ENCODE measurements around the gene VSIG2. TPM values are rescaled to one million over a fixed set of nuclear protein-coding genes. Genes with fewer than 3 reads are reported as not detected.
A peak's percentile ranks its signal among the peaks of the same experiment; 100 is the strongest.

The VSIG2 gene
- polyA plus RNA-seq, 1 donor = 5.0 TPM

GRCh38 chr11:124748100-124748418 is 4.0 kb downstream of the VSIG2 start:
- peaks cover 98% of the 10 kb centered on the region for H3K27me3 ChIP-seq (ENCODE audit: control insufficient read depth, insufficient read depth, low read length)

GRCh38 chr11:124747406-124748099 is 4.5 kb downstream of the VSIG2 start:
- H3K9me3 ChIP-seq (ENCODE audit: control insufficient read depth, low read depth, low read length) = peaks cover 4% of the 10 kb centered on the region
- H3K27me3 ChIP-seq (ENCODE audit: control insufficient read depth, insufficient read depth, low read length) = peaks cover 98% of the 10 kb centered on the region
- H3K27ac ChIP-seq (ENCODE audit: low read length) = no peak overlapping the region
- no peak overlapping the region for H3K4me3 ChIP-seq (ENCODE audit: low read length)
- H3K36me3 ChIP-seq (ENCODE audit: control insufficient read depth, insufficient read depth, low read length) = no peaks in the 10 kb centered on the region
- peaks cover 16% of the 10 kb centered on the region for H3K4me1 ChIP-seq (ENCODE audit: control insufficient read depth, insufficient read depth, low read length)
- WGBS (ENCODE audit: insufficient coverage, low lambda C conversion rate) = no CpG with 5 or more reads among the region's 14 CpGs
- no peak for DNase-seq

More at GRCh38 chr11:124748100-124748418, 4.0 kb downstream of the VSIG2 start:
- H3K4me1 ChIP-seq (ENCODE audit: control insufficient read depth, insufficient read depth, low read length) = peaks cover 16% of the 10 kb centered on the region
- H3K27ac ChIP-seq (ENCODE audit: low read length) = no peak overlapping the region
- H3K9me3 ChIP-seq (ENCODE audit: control insufficient read depth, low read depth, low read length) = peaks cover 4% of the 10 kb centered on the region
- no peak for DNase-seq
- no peak overlapping the region for H3K4me3 ChIP-seq (ENCODE audit: low read length)
- no peaks in the 10 kb centered on the region for H3K36me3 ChIP-seq (ENCODE audit: control insufficient read depth, insufficient read depth, low read length)
- WGBS (ENCODE audit: insufficient coverage, low lambda C conversion rate) = 60% methylated on average over 1 of the region's 7 CpGs

GRCh38 chr11:124746621-124747243 is 5.3 kb downstream of the VSIG2 start:
- H3K4me3 ChIP-seq (ENCODE audit: low read length) = peak overlapping the region; percentile 56
- peak; percentile 80 to 94 for DNase-seq
- peak overlapping the region; percentile 71 for H3K27ac ChIP-seq (ENCODE audit: low read length)
- no CpG with 5 or more reads among the region's 37 CpGs for WGBS (ENCODE audit: insufficient coverage, low lambda C conversion rate)
- no peaks in the 10 kb centered on the region for H3K36me3 ChIP-seq (ENCODE audit: control insufficient read depth, insufficient read depth, low read length)
- peaks cover 8% of the 10 kb centered on the region for H3K4me1 ChIP-seq (ENCODE audit: control insufficient read depth, insufficient read depth, low read length)
- peaks cover 1% of the 10 kb centered on the region for H3K9me3 ChIP-seq (ENCODE audit: control insufficient read depth, low read depth, low read length)
- H3K27me3 ChIP-seq (ENCODE audit: control insufficient read depth, insufficient read depth, low read length) = peaks cover 98% of the 10 kb centered on the region

- Histone ChIP-seq H3K4me3 (ENCODE audit: low read length) (peak overlapping the region; percentile 56), H3K27me3 (ENCODE audit: control insufficient read depth, insufficient read depth, low read length) (peaks cover 98% of the 10 kb centered on the region), H3K27ac (ENCODE audit: low read length) (peak overlapping the region; percentile 71), H3K36me3 (ENCODE audit: control insufficient read depth, insufficient read depth, low read length) (no peaks in the 10 kb centered on the region), H3K9me3 (ENCODE audit: control insufficient read depth, low read depth, low read length) (no peaks in the 10 kb centered on the region), H3K4me1 (ENCODE audit: control insufficient read depth, insufficient read depth, low read length) (peaks cover 8% of the 10 kb centered on the region)
- peak in 1 of 2 donors; percentile 63 for DNase-seq
- WGBS (ENCODE audit: insufficient coverage, low lambda C conversion rate) = no CpG with 5 or more reads among the region's 41 CpGs
Measured at GRCh38 chr11:124745835-124746620, 6.0 kb downstream of the VSIG2 start.

GRCh38 chr11:124745270-124745834 is 6.7 kb downstream of the VSIG2 start:
- H3K27ac ChIP-seq (ENCODE audit: low read length) = no peak overlapping the region
- H3K9me3 ChIP-seq (ENCODE audit: control insufficient read depth, low read depth, low read length) = no peaks in the 10 kb centered on the region
- H3K4me1 ChIP-seq (ENCODE audit: control insufficient read depth, insufficient read depth, low read length) = peaks cover 11% of the 10 kb centered on the region
- DNase-seq = no peak
- WGBS (ENCODE audit: insufficient coverage, low lambda C conversion rate) = no CpG with 5 or more reads among the region's 44 CpGs
- no peaks in the 10 kb centered on the region for H3K36me3 ChIP-seq (ENCODE audit: control insufficient read depth, insufficient read depth, low read length)
- peaks cover 98% of the 10 kb centered on the region for H3K27me3 ChIP-seq (ENCODE audit: control insufficient read depth, insufficient read depth, low read length)
- no peak overlapping the region for H3K4me3 ChIP-seq (ENCODE audit: low read length)

- H3K27me3 ChIP-seq (ENCODE audit: control insufficient read depth, insufficient read depth, low read length) = peaks cover 96% of the 10 kb centered on the region
- WGBS (ENCODE audit: insufficient coverage, low lambda C conversion rate) = 40% methylated on average over 1 of the region's 6 CpGs
- H3K36me3 ChIP-seq (ENCODE audit: control insufficient read depth, insufficient read depth, low read length) = no peaks in the 10 kb centered on the region
- H3K4me1 ChIP-seq (ENCODE audit: control insufficient read depth, insufficient read depth, low read length) = peaks cover 21% of the 10 kb centered on the region
- H3K27ac ChIP-seq (ENCODE audit: low read length) = no peak overlapping the region
- H3K9me3 ChIP-seq (ENCODE audit: control insufficient read depth, low read depth, low read length) = no peaks in the 10 kb centered on the region
- no peak for DNase-seq
- H3K4me3 ChIP-seq (ENCODE audit: low read length) = no peak overlapping the region
Measured at GRCh38 chr11:124743050-124743449, 9.0 kb downstream of the VSIG2 start.

- Histone ChIP-seq H3K36me3 (ENCODE audit: control insufficient read depth, insufficient read depth, low read length) (no peaks in the 10 kb centered on the region), H3K27ac (ENCODE audit: low read length) (no peak overlapping the region), H3K4me1 (ENCODE audit: control insufficient read depth, insufficient read depth, low read length) (peaks cover 21% of the 10 kb centered on the region), H3K9me3 (ENCODE audit: control insufficient read depth, low read depth, low read length) (no peaks in the 10 kb centered on the region), H3K4me3 (ENCODE audit: low read length) (no peak overlapping the region), H3K27me3 (ENCODE audit: control insufficient read depth, insufficient read depth, low read length) (peaks cover 96% of the 10 kb centered on the region)
- no CpG with 5 or more reads among the region's 2 CpGs for WGBS (ENCODE audit: insufficient coverage, low lambda C conversion rate)
- no peak for DNase-seq
Measured at GRCh38 chr11:124742555-124742954, 9.5 kb downstream of the VSIG2 start.

- peaks cover 89% of the 10 kb centered on the region for H3K27me3 ChIP-seq (ENCODE audit: control insufficient read depth, insufficient read depth, low read length)
- H3K9me3 ChIP-seq (ENCODE audit: control insufficient read depth, low read depth, low read length) = no peaks in the 10 kb centered on the region
- H3K4me1 ChIP-seq (ENCODE audit: control insufficient read depth, insufficient read depth, low read length) = peaks cover 15% of the 10 kb centered on the region
- peak overlapping the region; percentile 39 for H3K4me3 ChIP-seq (ENCODE audit: low read length)
- WGBS (ENCODE audit: insufficient coverage, low lambda C conversion rate) = no CpG with 5 or more reads among the region's 37 CpGs
- DNase-seq = no peak
- H3K36me3 ChIP-seq (ENCODE audit: control insufficient read depth, insufficient read depth, low read length) = no peaks in the 10 kb centered on the region
- no peak overlapping the region for H3K27ac ChIP-seq (ENCODE audit: low read length)
Measured at GRCh38 chr11:124740277-124740882, 11.7 kb downstream of the VSIG2 start.

- DNase-seq = peak; percentile 77 to 85
- Histone ChIP-seq H3K4me3 (ENCODE audit: low read length) (peak within 1 kb of the TSS; percentile 39), H3K4me1 (ENCODE audit: control insufficient read depth, insufficient read depth, low read length) (peaks cover 13% of the 10 kb centered on the region), H3K27ac (ENCODE audit: low read length) (no peak within 1 kb of the TSS), H3K36me3 (ENCODE audit: control insufficient read depth, insufficient read depth, low read length) (no peaks in the 10 kb centered on the region), H3K9me3 (ENCODE audit: control insufficient read depth, low read depth, low read length) (no peaks in the 10 kb centered on the region), H3K27me3 (ENCODE audit: control insufficient read depth, insufficient read depth, low read length) (peaks cover 88% of the 10 kb centered on the region)
- no CpG with 5 or more reads among the region's 59 CpGs for WGBS (ENCODE audit: insufficient coverage, low lambda C conversion rate)
Measured at GRCh38 chr11:124739479-124740276, 12.4 kb downstream of the VSIG2 start, which contains the start of gene NRGN. Gene NRGN, plus strand, starts transcription at chr11:124739942. Its CDS starts 143 bp downstream, at chr11:124740085.
